Fibroblast of the aortic adventitia (primary cell): ENCODE results near the gene TLE4. TPM values are rescaled to one million over a fixed set of nuclear protein-coding genes. Genes with fewer than 3 reads are reported as not detected.
A peak's percentile ranks its signal among the peaks of the same experiment; 100 is the strongest.

Experiments
- DNase-seq: peaks from one replicate; pipeline ENCODE4 v3.0.0-alpha.2; 2010; ENCODE audit warnings: low read depth
- H3K4me3 ChIP-seq: 2 replicates; pipeline ENCODE4 v1.5.1; 2011; ENCODE audit warnings: low read depth, mild to moderate bottlenecking, control low read depth, low read length, moderate library complexity
- CTCF ChIP-seq: IDR thresholded peaks from 2 replicates; pipeline ENCODE4 v1.5.1; 2011; ENCODE audit warnings: mild to moderate bottlenecking, low read length, control low read depth, inconsistent platforms; ENCODE audit not compliant: insufficient read depth
- total RNA-seq: library from RNA; depleted of rRNA; stranded (reverse); fragments of >200 nt; gene quantifications from 2 replicates; pipeline ENCODE4 v1.2.3, GENCODE V29; 2012; ENCODE audit warnings: low replicate concordance

TLE4 gene
- total RNA-seq, 1 donor: 14.7 TPM

DNA sequence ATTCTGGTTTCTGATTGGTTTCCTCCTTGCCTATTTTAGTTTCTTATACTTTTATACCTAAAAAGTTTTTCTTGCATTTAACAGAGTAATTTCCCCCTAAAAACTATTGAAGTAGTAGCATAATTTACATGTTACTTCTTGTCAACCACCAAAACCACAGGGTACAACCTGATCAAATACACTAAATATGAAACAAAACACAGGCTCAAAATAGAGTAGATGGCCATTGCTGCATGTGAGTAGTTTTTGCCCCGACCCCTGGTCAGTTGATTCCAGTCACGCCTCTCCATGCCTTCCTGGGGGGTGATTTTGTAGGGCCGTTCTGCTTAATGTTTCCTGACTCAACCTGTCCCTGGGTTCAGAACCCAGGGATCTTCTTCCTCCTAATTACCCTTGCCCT is 101.8 kb downstream of the TLE4 start:
- no peak for TF ChIP-seq CTCF
- DNase-seq: no peak
- H3K4me3 ChIP-seq: no peak overlapping the region

GRCh38 chr9:79674052-79674777 is 102.5 kb downstream of the TLE4 start:
- no peak for TF ChIP-seq CTCF
- no peak for DNase-seq
- no peak overlapping the region for H3K4me3 ChIP-seq

- no peak for DNase-seq
- TF ChIP-seq CTCF: no peak
- H3K4me3 ChIP-seq: no peak overlapping the region
Observed at GRCh38 chr9:79681576-79681975, 109.8 kb downstream of the TLE4 start.

GRCh38 chr9:79682076-79682736 is 110.4 kb downstream of the TLE4 start:
- H3K4me3 ChIP-seq: no peak overlapping the region
- no peak for TF ChIP-seq CTCF
- peak; percentile 30 for DNase-seq

- no peak for DNase-seq
- TF ChIP-seq CTCF: no peak
- no peak overlapping the region for H3K4me3 ChIP-seq
Observed at GRCh38 chr9:79684059-79684458, 112.3 kb downstream of the TLE4 start.

GRCh38 chr9:79684711-79685575 is 113.2 kb downstream of the TLE4 start:
- no peak for TF ChIP-seq CTCF
- no peak overlapping the region for H3K4me3 ChIP-seq
- DNase-seq: peak; percentile 10
